ENCODE measurements around the gene ABRAXAS1.

DNA sequence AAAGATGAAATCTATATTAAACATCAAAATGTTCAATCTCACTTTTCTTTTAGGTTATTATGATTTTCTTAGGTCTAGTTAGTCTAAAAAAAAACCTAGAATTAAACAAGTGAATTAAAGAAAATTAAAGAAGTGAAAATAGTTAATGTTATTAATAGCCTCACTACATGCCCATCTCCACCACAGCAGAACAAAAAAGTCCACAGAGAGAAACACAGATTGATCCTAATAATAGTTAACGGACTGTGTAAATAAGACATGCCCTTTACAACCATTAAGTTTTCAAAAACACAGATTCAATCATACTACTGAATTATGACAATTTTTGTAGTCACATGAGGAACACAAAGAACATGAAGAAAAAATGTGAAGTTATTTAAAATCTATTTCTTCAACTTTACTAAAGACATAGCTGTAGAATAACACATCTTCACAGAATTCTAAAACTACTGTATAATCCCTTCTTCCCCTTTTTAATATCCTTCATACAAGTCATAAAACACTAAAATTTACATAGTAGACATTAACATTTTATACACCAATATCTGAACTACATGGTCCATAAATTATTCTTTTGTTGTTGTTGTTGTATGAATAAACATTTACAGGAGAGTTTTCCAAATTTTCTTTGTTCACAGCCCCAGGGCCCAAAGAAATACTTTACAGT lies 44.6 kb downstream of the ABRAXAS1 start:
- TF ChIP-seq POLR2A (IDR thresholded peaks at IDR 0.05; ENCODE audit: low read depth, low read length) (no peak), POLR2AphosphoS5 (IDR thresholded peaks at IDR 0.05; ENCODE audit: low read depth, low read length) (no peak), TAF1 (IDR thresholded peaks at IDR 0.05; ENCODE audit: borderline replicate concordance, low read depth, low read length) (no peak)
